WERI-Rb-1 (cell line): Measurements from ENCODE around the gene TGM3.

ENCODE experiments used
- DNase-seq: peaks from one replicate; pipeline ENCODE4 v3.0.0-alpha.2; 2020
- H3K27ac ChIP-seq: fragments of 250-450 bp; sonication (Bioruptor Pico); 2 replicates; pipeline ENCODE4 v1.5.1; 2020; ENCODE audit warnings: mild to moderate bottlenecking, moderate library complexity
- H3K27me3 ChIP-seq: fragments of 250-450 bp; sonication (Bioruptor Pico); 2 replicates; pipeline ENCODE4 v1.5.1; 2021; ENCODE audit warnings: mild to moderate bottlenecking, low read depth, moderate library complexity; ENCODE audit not compliant: insufficient read depth, severe bottlenecking
- H3K36me3 ChIP-seq: fragments of 250-450 bp; sonication (Bioruptor Pico); 2 replicates; pipeline ENCODE4 v1.5.1; 2020; ENCODE audit warnings: mild to moderate bottlenecking, moderate library complexity
- H3K4me3 ChIP-seq: 2 replicates; pipeline ENCODE4 v1.5.1; 2011; ENCODE audit warnings: low read depth, mild to moderate bottlenecking, control low read depth, low read length
- H3K9me3 ChIP-seq: fragments of 250-450 bp; sonication (Bioruptor Pico); 2 replicates; pipeline ENCODE4 v1.5.1; 2021; ENCODE audit warnings: mild to moderate bottlenecking, moderate library complexity; ENCODE audit not compliant: severe bottlenecking
- CTCF ChIP-seq: IDR thresholded peaks from 2 replicates; pipeline ENCODE4 v1.5.1; 2011; ENCODE audit warnings: low read depth, mild to moderate bottlenecking, control low read depth, inconsistent platforms, low read length

TGM3 gene

GRCh38 chr20:2295886-2296515 is at the start of gene TGM3:
Gene TGM3 (plus strand): TSS chr20:2296001. CDS start chr20:2296064, 63 bp downstream.
- no peaks in the 10 kb centered on the region for H3K9me3 ChIP-seq
- no peak within 1 kb of the TSS for H3K4me3 ChIP-seq
- no peak within 1 kb of the TSS for H3K27ac ChIP-seq
- DNase-seq, result no peak
- TF ChIP-seq CTCF, result no peak
- no peaks in the 10 kb centered on the region for H3K36me3 ChIP-seq
- peaks cover 18% of the 10 kb centered on the region for H3K27me3 ChIP-seq

GRCh38 chr20:2246069-2246491 is 49.7 kb upstream of the TGM3 start:
- no peak for TF ChIP-seq CTCF
- no peaks in the 10 kb centered on the region for H3K36me3 ChIP-seq

GRCh38 chr20:2248837-2249236 is 47.0 kb upstream of the TGM3 start:
- TF ChIP-seq CTCF, result no peak
- Histone ChIP-seq H3K9me3 (no peaks in the 10 kb centered on the region), H3K36me3 (no peaks in the 10 kb centered on the region), H3K27ac (no peak overlapping the region), H3K4me3 (no peak overlapping the region), H3K27me3 (no peaks in the 10 kb centered on the region)
- no peak for DNase-seq

More at GRCh38 chr20:2246069-2246491, 49.7 kb upstream of the TGM3 start:
- Histone ChIP-seq H3K27ac (no peak overlapping the region), H3K27me3 (no peaks in the 10 kb centered on the region), H3K4me3 (no peak overlapping the region), H3K9me3 (no peaks in the 10 kb centered on the region)
- no peak for DNase-seq

- no peak for TF ChIP-seq CTCF
- H3K27ac ChIP-seq, result no peak overlapping the region
Observed at GRCh38 chr20:2249935-2250334, 45.9 kb upstream of the TGM3 start.

GRCh38 chr20:2252419-2252997 is 43.3 kb upstream of the TGM3 start:
- DNase-seq, result no peak
- Histone ChIP-seq H3K27me3 (peaks cover 3% of the 10 kb centered on the region), H3K9me3 (no peaks in the 10 kb centered on the region), H3K36me3 (no peaks in the 10 kb centered on the region), H3K4me3 (no peak overlapping the region), H3K27ac (no peak overlapping the region)
- TF ChIP-seq CTCF, result no peak

More at GRCh38 chr20:2249935-2250334, 45.9 kb upstream of the TGM3 start:
- DNase-seq, result no peak
- Histone ChIP-seq H3K27me3 (no peaks in the 10 kb centered on the region), H3K4me3 (no peak overlapping the region), H3K36me3 (no peaks in the 10 kb centered on the region), H3K9me3 (no peaks in the 10 kb centered on the region)
